T-helper 1 cell (primary cell): ENCODE data around the gene KIF3A.

Source experiments
- DNase-seq, 5 donors: peaks; one replicate each; pipeline ENCODE4 v3.0.0-alpha.2; 2012 to 2020

Gene KIF3A

DNA sequence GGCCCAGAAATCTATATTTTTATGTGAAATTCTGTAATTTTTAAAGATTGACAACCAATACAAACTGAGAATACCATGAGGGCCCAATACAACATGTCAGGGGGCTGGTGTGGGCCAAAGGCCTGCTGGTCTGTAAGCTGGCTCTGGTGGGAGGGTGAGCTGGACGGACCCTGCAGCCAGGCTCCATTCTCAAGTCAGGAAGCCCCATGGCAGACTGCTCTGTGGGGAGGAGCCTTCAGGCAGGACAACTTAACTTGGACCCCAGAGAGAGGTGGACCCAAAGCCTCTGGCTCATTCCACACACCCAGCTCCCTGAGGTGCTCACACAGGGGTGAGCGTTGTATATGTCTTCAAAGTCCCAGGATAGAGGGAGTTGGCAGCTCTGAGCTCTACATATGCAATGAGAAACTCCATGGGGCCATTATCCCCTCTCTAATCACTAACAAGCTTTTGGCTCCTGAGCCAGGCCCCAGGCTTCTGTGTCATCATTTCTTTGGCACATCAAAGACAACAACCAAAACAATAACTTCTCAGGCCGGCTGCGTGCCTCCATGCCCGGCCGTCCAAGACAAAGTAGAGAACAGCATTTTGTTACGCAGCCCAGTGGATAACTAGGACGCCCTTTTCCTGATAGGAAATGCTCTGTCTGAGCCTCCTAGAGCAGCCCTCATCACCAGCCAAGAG lies 33.3 kb upstream of the KIF3A start:
- DNase-seq, result no peak

DNA sequence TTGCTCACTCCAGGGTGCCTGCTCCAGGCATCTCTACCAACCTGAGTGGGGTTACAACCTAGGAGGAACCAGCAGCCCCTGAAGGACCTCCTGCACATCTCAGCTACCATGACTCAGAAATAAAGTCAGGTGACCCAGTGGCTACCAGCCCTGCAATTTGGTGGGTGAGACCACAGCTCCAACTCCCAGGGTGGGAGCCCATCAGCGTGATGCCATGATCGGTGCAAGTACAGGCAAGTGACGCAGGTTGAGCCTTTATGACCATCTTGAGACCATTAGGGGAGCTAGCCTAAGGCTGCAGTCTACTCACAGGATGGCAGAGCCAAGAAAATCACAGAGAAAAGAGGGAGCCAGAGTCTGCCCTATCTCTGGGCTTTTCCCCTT lies 31.1 kb upstream of the KIF3A start:
- DNase-seq, result no peak

DNA sequence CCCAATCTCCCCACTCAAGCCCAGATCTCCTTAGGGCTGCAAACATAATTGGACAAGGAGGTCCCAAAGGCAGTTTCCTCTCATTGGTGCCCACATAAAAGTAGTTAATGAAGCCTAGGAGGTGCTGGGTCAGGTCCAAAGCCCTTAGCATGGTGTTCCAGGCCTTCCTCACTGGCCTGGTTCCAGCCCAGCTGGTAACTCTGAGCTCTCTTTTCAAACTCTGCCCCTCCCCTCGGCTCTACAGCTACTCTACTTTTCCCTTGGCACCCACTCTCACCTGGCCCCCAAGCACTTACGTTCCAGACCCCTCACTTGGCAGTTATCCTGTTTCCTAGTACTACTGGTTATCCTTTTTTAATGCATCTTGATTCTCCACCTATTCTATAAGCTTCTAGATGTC lies 29.8 kb upstream of the KIF3A start:
- no peak for DNase-seq

DNA sequence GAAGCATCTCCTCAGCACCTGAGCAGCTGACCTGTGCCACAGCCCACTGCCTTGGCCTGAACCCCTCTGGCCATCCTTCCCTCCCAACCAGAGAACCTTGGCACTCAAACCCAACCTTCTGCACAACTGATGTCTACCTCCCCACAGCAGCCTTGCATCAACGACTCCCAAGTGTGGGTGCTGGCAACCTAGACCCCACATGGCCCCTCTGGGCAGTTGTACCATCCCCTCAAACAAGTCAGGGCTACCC lies 29.4 kb upstream of the KIF3A start:
- DNase-seq, result no peak

DNA sequence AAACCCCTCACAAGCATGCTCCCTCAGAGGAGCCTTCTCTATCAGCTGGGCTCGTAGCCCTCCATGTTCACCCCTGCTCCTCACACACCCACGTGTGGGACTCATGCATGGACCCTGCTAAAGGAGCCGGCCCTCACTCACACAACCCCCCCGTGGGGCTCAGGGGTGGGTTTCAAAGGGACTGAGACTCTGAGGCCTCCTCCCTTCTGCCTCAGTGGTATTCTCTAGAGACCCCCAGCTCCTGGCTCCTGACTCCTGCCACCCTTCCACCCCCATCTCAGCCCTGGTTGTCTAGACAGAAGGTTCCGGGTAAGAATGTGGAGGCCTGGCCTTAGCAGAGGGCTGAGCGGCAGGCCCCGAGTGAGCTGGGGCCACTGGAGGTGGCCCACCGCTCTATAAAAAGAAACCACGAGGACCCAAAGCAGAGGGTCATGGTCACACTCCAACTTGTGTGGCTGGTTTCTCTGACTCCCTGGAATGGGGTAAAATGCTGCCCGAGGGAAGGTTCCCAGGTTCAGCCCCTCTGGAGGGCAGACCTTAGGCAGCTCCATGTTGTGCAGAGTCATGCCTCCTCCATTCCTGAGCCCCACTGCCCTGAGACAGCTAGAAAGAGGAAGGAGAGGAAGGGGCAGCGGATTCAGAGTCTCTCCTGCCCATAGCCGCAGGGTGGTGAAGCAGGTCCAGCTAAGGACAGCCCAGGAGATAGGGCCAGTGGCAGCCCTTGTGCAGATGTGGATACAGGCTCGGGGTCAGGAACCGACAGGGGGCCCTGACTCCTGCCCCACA lies 28.9 kb upstream of the KIF3A start:
- DNase-seq, result no peak

DNA sequence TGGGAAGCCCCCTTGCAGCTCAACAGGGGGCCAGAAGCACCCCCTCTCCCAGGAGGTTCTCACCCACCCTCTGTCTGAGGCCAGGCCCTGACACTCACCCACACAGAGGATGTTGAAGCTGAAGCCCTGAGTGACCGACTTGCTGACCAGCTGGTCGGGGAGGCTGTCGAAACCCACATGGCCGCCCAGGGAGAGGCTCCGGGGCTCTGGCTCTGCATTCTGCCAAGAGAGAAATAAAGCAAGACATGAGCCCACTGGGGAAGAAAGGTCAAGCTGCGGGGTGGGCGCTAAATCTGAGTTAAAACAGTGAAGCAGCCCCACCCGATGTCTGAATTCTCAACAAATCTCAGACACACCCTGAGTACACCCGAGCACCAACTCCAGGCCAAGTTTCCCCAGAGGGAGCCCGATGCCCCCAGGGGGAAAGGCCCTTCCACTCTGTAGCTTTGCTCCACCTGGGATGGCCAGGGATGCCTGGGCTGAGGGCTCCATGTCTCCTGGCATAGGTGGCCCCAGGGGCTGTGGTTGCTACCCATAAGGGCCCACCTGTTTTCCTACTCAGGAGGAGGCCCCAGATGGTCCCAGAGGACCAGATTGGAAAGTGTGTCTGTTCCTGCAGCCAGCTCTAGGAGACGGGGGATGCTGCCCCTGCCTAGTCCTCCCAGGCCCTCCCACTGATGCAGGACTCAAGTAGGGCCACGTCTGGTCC lies 28.1 kb upstream of the KIF3A start:
- no peak for DNase-seq

DNA sequence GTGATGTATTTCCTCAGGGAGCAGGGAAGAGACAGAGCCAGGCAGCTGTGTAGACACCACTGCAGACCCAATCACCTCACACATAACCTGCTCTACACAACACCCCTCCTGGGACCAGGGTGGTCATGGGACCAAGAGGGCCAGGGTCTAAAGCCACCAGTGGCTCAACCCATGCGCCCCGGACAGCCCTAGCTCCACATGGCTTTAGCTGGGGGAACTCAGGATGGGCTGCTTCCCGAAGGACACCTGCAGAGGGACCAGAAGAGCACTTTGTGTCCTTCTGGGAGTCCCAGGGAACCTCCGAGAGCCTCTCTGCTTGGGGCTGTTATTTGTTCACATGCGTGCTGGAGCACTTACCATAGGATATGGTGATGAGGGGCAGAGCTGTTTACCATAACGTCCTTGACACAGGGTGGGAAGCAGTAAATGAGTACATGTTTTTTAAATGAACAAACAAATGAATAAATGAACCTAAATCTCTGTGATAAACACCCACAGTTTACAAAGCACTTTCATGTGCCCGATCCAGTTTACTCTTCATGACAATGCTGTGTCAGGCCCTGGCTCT lies 27.4 kb upstream of the KIF3A start:
- DNase-seq, result no peak

DNA sequence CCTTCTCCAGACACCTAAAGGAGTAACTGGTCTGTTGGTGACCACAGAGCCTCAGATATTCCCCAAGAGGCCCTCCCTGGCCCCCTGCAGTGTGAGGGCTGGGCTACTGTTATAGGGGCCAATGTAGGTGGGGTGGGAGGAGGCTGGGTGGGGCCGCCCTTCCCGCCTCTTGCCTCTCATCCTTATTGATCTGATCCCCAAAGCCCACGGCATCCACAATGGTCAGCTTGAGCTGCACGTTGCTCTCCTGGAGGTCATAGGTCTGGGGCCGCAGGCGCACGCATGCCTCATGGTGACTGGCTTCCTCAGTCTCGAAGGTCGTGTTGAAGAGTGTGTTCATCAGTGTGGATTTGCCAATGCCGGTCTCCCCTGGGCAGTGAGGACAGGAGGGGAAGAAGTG lies 26.7 kb upstream of the KIF3A start:
- no peak for DNase-seq

DNA sequence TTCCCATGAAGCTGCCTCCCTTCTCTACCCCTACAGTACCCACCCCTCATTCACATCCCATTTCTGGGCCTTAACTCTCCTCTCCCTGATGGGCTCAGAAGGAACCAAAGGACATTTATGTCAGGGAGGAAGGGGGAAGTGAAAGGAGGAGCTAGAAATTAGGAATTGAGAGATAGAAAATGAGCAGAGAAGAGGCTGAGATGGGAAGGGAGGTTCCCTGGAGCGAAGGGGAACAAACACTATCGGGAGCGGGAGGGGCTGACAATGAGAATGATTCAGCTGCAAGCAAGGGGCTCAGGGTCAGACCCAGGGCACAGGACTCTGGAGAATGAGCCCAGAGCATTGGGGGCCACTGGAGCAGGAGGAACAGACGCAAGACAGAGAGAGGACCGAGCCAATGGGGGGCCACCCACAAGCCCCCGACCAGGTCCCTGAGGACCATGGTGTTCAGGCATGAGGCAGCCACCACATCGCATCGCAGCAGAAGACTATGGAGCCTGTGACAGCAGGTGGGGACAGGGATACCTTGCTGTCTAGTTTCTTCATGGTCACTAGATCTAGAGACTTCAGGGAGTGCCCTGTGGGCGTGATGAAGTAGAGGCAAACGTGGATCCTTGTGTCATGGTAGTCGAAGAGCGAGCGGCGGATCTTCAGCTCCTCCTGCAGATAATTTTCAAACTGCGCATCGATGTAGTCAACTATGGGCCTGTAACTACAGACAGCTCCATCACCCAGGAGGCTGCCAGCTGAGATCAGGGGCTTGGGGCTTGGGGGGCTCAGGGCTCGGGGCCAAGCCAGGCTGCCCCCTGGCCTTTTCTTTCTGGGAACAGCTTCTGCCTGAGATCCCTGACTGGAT lies 26.1 kb upstream of the KIF3A start:
- DNase-seq, result no peak

DNA sequence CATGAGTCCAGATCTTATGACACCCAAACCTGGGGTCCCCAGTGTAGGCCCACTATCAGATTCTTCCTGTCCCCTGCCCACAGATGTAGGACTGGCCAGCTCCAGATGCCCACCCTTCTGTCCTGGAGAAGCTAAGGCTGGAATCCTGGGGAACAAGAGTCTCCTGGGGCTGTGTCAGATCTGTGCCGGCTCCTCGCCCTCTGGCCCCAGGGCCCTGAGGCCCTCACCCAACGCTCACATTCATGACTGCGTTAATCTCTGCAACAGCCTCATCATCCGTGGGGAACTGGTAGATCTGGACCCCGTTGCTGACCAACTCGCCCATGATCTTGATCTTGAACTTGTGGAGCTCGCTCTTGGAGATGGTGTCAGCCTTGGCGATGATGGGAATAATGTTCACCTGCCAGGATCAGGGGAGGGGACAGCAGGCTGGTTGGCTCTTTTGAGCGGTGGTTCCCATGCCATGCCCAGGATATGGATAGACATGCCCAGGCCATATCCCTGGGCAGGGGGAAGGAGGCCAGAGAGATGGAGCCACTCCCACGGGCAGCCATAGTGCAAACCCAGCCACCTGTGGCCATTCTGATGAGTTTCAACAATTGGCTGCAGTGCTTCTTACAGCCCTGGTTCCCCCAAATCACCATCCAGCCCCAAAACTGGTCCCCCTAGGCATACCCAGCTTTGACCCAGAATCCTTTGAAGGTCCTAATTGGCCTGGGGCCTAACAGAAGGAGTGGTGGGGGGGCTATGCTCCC lies 25.1 kb upstream of the KIF3A start:
- no peak for DNase-seq

DNA sequence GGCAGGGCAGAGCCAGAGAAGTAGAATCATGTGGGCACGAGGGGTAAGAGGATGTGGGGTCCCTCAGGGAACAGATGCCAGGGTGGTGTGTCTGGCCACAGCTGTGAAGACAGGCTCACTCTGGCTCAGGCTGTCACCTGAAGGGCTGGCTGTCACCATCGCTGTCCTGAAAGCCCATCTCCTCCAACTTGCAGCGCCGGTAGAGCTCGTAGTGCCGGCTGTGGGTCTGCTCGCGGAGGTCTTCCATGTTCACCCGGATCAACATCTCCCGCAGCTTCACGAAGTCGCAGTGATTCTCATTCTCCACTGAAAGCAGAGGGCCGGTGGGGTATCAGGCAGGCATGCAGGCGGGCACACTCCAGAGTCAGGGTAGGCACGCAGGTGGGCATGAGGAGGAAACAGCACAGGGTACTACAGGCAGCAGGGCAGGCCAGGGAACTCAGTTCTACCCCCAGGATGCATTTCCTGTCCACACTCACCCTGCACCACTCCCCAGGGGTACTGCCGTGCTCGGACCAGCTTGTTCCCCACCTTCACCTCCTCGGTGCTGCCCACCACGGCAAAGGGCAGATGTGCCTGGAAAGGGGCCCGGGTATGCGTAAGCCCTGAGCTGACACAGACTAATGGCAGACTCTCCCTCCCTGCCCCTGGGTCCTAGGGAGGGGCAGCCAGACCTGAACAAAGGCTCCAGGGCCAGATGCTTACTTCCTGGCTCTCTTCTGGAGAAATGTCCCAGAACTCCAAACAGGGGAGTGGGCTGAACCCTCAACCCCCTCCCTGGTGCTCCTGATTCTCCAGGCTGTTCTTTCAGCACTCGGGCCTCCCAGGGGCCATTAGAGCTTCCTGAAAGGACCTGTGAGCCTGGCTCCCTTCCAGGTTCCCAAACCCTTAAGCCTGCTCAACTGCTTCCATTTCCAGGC lies 24.2 kb upstream of the KIF3A start:
- no peak for DNase-seq

DNA sequence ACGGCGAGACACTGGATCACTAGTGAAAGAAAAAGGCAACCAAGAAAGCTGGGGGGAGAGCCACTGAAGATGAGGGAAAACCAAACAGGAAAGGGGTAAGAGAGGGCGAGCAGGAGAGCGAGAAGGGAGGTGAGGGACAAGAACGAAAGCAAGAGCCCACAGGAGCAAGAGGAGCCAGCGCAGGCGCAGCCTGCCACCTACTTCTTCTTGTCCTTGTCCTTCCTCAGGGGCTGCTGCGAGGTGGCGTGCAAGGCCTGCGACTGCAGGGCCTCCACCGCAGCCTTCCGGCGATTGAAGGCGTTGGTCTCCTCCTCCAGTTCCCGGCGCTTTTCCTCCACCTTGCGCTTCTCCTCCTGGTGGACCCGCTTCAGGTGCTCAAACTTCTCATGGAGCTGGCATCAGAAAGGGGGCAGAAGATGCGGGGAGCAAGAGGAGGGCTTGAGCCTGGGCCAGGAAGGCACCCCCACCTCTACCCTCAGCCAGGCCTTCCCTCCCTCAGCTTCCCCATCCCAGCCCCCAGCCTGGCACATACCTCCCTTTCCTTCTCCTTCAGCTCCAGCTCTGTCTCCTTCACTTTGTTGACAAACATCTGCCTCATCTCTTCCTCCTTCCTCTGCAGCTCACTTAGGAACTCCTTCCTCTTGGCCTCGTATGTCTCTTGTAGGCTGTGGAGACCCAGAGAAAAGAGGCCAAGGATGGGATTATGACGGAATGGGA lies 23.4 kb upstream of the KIF3A start:
- DNase-seq, result no peak

DNA sequence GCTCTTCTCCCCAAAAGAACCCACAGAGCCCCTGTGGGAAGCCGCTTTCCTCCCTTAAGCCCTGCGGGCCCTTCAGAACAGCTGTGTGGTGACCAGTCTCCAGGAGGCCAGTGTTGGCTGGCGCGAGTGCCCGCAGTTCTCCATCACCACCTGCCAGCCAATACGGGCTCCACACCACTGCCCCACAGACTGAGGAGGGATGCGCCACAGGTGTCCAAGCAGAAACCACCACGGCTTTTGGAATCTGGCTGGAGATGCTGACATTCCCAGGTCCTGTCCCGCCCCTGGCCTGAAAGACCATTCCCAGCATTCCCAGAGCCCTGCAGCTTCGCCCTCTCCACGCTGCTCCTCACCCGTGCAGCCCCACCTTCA lies 22.7 kb upstream of the KIF3A start:
- DNase-seq, result no peak

DNA sequence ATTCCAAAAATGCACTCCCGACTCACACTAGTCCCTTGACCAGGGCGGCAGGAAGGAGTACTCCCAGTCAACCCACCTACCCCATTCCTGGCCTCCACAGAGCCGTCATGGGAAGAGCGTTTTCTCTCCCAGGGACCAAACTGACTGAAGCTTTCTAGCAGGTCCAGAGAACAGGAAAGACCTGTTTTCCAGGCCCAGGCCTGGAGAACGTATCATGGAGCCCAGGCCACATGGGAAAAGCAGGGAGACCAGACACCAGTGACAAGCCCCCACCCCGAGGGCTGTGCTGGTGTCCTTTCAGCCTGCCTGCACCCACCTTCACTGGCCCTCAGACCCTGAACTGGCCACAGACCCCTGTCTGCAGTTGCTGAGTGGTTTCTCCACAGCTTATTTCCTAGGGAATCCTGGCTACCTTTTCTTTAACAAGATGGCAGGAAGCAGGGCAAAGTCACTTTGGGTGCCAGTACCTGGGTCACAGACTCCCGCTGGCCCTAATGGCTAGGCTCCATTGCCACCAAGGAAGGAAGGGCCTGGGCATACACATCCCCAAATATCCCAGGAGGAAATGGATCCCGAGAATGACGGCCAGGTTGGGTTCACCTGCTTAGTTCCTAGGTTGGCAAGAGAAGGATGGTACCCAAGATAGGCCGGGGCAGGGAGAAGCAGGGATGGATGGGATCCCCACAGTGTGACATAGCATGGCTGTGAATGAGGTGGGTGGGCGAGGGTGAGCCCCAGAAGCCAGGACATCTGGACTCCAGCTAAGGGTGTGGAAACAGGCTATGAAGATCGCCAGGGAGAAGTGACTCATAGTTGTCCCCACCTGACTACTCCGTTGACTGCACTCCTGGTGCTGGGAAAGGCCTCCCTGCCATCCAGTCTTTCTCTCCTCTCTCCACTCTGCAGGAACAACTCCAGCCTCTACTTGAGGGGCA lies 22.0 kb upstream of the KIF3A start:
- DNase-seq, result no peak

DNA sequence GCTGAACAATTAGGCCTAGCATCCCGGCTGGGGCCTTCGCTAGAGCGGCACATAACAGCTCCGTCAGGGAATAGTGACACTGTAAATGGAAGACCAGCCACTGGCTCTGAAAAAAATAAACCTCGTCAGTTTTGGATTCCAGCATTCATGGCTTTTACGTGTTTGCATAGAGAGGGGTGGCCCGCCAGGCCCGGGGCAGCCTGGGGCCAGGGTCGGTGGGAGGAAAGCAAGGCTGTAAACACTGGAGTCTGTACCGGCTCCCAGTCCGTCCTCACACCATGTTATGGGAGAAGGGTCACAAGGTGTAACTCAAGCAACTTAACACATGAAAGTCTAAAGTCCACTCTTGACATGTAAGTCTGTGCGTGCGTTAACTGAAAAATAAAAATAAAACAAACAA lies 21.1 kb upstream of the KIF3A start:
- no peak for DNase-seq

DNA sequence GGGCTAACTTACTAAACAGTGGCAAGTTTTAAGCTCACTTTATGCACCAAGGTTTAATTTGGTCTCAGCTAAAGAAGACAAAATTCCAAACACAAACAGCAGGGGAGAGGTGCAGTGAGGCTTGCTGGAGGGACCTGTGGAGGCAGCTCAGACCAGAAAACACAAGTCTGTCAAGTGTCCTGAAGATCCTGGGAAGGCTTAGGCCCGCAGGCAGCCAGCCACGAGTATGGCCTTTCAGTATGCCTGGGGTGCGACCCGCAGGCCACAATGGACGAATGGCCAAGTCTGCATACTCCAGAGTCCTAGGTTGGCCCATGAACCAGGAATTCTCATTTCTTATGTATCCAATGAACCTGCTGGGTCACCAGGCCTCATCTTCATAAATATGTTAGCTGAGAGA lies 19.2 kb upstream of the KIF3A start:
- DNase-seq, result no peak

DNA sequence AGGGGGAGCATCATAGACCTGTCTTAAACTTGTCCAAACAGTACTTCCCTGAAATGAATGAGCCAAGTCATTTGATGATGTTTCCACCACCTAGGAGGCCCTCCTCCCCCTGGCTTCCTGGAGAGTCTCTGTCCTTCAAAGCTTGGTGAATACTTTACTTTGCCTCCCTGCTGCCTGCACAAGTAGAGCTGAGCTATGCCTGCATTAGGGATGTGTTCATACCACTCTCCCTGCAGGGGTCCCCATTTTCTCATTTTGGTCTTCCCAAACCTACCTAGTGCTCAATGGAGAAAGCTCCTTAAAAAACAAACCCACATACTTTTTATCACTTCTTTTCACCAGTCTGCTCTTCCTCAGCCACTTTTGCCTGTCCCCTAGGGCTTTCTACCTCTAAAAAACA lies 17.6 kb upstream of the KIF3A start:
- DNase-seq, result no peak

DNA sequence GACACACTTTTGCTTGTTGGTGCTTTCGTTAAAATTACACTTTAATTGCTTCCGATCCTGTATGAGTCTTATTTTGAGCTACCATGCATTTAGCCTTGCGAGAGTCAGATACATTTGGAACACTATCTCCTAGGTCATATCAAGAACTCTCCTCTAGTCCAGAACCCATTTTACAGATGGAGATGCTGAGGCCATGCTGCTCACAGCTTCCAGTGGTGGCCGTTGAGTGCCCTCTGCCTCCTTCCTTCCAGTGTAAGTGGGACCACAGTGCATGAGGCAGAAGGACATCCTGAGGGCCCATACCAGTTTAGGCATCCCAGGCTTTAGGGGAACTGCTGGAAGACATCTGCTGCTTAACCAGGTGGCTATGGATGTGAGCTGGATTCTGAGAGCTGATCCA lies 16.8 kb upstream of the KIF3A start:
- no peak for DNase-seq
